ENCODE data around the gene CAV2. TPM values are rescaled to one million over a fixed set of nuclear protein-coding genes. Genes with fewer than 3 reads are reported as not detected.

Gene CAV2
- total and polyA plus RNA-seq, 2 experiments from 2014 or later, result 9.9 to 17.4 TPM

DNA sequence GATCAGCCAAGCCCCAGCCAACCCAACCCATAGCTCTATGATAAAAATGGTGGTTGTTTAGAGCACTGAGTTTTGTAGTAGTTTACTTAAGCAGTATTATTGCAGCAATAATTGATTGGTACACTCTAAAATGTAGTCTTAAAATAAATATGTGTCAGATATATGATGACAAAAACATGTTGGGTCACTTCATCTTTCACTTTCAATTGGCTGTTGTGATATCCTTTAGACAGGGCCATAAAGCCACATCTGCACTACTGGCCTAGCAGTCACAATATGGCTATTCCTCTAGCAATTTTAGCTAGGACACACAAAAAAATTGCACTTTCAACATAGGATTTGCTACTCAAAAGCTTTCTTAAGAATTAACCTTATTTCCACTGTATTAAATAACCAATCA lies 19.4 kb downstream of the CAV2 start:
- Histone ChIP-seq H3K27me3 (peaks cover 7% of the 10 kb centered on the region), H3K9me3 (ENCODE audit: low read depth) (no peaks in the 10 kb centered on the region), H3K36me3 (no peaks in the 10 kb centered on the region), H3K4me3 (no peak overlapping the region), H3K4me1 (ENCODE audit: low read depth) (no peaks in the 10 kb centered on the region), H3K27ac (no peak overlapping the region)
- TF ChIP-seq, protein P1, sequence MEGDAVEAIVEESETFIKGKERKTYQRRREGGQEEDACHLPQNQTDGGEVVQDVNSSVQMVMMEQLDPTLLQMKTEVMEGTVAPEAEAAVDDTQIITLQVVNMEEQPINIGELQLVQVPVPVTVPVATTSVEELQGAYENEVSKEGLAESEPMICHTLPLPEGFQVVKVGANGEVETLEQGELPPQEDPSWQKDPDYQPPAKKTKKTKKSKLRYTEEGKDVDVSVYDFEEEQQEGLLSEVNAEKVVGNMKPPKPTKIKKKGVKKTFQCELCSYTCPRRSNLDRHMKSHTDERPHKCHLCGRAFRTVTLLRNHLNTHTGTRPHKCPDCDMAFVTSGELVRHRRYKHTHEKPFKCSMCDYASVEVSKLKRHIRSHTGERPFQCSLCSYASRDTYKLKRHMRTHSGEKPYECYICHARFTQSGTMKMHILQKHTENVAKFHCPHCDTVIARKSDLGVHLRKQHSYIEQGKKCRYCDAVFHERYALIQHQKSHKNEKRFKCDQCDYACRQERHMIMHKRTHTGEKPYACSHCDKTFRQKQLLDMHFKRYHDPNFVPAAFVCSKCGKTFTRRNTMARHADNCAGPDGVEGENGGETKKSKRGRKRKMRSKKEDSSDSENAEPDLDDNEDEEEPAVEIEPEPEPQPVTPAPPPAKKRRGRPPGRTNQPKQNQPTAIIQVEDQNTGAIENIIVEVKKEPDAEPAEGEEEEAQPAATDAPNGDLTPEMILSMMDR (IDR thresholded peaks at IDR 0.05; ENCODE audit: low read depth, low read length), result no peak
- DNase-seq (ENCODE audit: low read depth in 1 of 2, low spot score in 1 of 2), result no peak

DNA sequence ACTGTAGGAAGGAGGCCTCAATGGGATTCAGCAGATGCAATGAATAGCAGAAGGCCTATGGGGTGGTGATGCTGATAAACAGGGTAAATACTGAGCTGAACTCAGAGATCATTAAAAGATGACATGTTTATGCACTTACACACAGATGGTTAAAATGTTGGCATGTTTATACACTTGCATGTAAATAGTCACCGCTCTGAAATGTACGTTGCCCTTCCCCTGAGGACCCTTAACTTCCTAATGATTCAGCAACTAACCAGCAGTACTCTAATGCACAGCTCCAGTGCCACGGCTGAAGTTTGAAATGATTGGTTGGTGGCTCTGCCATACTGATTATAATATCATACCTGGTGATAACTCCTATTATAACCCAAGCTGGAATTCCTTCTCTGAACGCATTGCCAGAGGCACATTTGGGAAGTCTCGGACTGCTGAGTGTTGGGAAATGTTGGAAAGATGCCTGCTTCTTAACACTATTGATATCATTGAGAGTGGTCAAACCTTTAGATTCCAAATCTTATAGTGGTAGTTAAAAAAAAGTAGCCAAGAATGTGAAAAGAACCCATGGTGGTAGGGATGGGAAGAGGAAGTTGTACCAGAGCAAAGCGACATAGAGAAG lies 21.6 kb downstream of the CAV2 start:
- Histone ChIP-seq H3K27ac (no peak overlapping the region), H3K36me3 (no peaks in the 10 kb centered on the region), H3K4me1 (ENCODE audit: low read depth) (no peaks in the 10 kb centered on the region), H3K9me3 (ENCODE audit: low read depth) (no peaks in the 10 kb centered on the region), H3K27me3 (peaks cover 28% of the 10 kb centered on the region), H3K4me3 (no peak overlapping the region)
- peak in 1 of 2 donors; percentile 10 for DNase-seq (ENCODE audit: low read depth in 1 of 2, low spot score in 1 of 2)
- TF ChIP-seq, protein P1 (IDR thresholded peaks at IDR 0.05; ENCODE audit: low read depth, low read length), result no peak

GRCh38 chr7:116522247-116522646 lies 22.7 kb downstream of the CAV2 start:
- no peak overlapping the region for H3K27ac ChIP-seq
- DNase-seq (ENCODE audit: low read depth in 1 of 2, low spot score in 1 of 2), result peak in 1 of 2 donors; percentile 92
- no peak overlapping the region for H3K4me3 ChIP-seq

GRCh38 chr7:116524221-116524608 lies 24.7 kb downstream of the CAV2 start:
- TF ChIP-seq, protein P1 (IDR thresholded peaks at IDR 0.05; ENCODE audit: low read depth, low read length), result no peak
- Histone ChIP-seq H3K36me3 (no peaks in the 10 kb centered on the region), H3K4me1 (ENCODE audit: low read depth) (no peaks in the 10 kb centered on the region), H3K27ac (no peak overlapping the region), H3K4me3 (peak overlapping the region; percentile 39), H3K9me3 (ENCODE audit: low read depth) (no peaks in the 10 kb centered on the region), H3K27me3 (peaks cover 47% of the 10 kb centered on the region)
- no peak for DNase-seq (ENCODE audit: low read depth in 1 of 2, low spot score in 1 of 2)

More at GRCh38 chr7:116522247-116522646, 22.7 kb downstream of the CAV2 start:
- H3K4me1 ChIP-seq (ENCODE audit: low read depth), result no peaks in the 10 kb centered on the region
- H3K9me3 ChIP-seq (ENCODE audit: low read depth), result no peaks in the 10 kb centered on the region
- peaks cover 38% of the 10 kb centered on the region for H3K27me3 ChIP-seq
- TF ChIP-seq, protein P1 (IDR thresholded peaks at IDR 0.05; ENCODE audit: low read depth, low read length), result no peak
- no peaks in the 10 kb centered on the region for H3K36me3 ChIP-seq

- H3K36me3 ChIP-seq, result no peaks in the 10 kb centered on the region
- H3K4me1 ChIP-seq (ENCODE audit: low read depth), result no peaks in the 10 kb centered on the region
- peak within 1 kb of the TSS; percentile 39 for H3K4me3 ChIP-seq
- DNase-seq (ENCODE audit: low read depth in 1 of 2, low spot score in 1 of 2), result peak; percentile 56 to 93
- no peaks in the 10 kb centered on the region for H3K9me3 ChIP-seq (ENCODE audit: low read depth)
- H3K27ac ChIP-seq, result no peak within 1 kb of the TSS
- peaks cover 47% of the 10 kb centered on the region for H3K27me3 ChIP-seq
- TF ChIP-seq, protein P1 (IDR thresholded peaks at IDR 0.05; ENCODE audit: low read depth, low read length), result peak; percentile 10
Measured at GRCh38 chr7:116524609-116525297, 25.2 kb downstream of the CAV2 start, which contains the start of gene CAV1. Gene CAV1 (plus strand): TSS chr7:116525036. CDS start chr7:116525063, 27 bp downstream.
